Measurements from ENCODE around the gene ANKRD17. TPM values are rescaled to one million over a fixed set of nuclear protein-coding genes. Genes with fewer than 3 reads are reported as not detected.

Gene ANKRD17
- polyA plus RNA-seq, 3 donors, result 74.7 to 81.2 (median 75.3) TPM

GRCh38 chr4:73055241-73055897 lies 203.2 kb downstream of the ANKRD17 start:
- no peak for DNase-seq

GRCh38 chr4:73053974-73054480 lies 204.6 kb downstream of the ANKRD17 start:
- no peak for DNase-seq

- DNase-seq, result no peak
These were observed 205.5 kb downstream of the ANKRD17 start for GRCh38 chr4:73053076-73053475.

- no peak for DNase-seq
These were observed 207.0 kb downstream of the ANKRD17 start for GRCh38 chr4:73051625-73052024.

GRCh38 chr4:73045879-73046278 lies 212.7 kb downstream of the ANKRD17 start:
- no peak for DNase-seq

GRCh38 chr4:73037057-73037456 lies 221.5 kb downstream of the ANKRD17 start:
- DNase-seq, result no peak

GRCh38 chr4:73036123-73036522 lies 222.5 kb downstream of the ANKRD17 start:
- DNase-seq, result no peak

- no peak for DNase-seq
These were observed 223.7 kb downstream of the ANKRD17 start for GRCh38 chr4:73034896-73035295.

GRCh38 chr4:73028621-73029020 lies 230.0 kb downstream of the ANKRD17 start:
- no peak for DNase-seq

Other genes with a start within 250 kb of the ANKRD17 start
- 10 to 100 TPM; 15.8 to 19.4 (median 17.9) TPM for gene COX18, start 189.1 kb downstream of the ANKRD17 start, polyA plus RNA-seq (ENCODE audit: insufficient read length in 3 of 3)
- gene ALB, start 145.5 kb upstream of the ANKRD17 start, polyA plus RNA-seq (ENCODE audit: insufficient read length in 3 of 3), result 1 to 10 TPM; 2.2 to 3.3 (median 2.2) TPM
- gene AFP, start 177.4 kb upstream of the ANKRD17 start, polyA plus RNA-seq (ENCODE audit: insufficient read length in 3 of 3), result 1,000 to 10,000 TPM in 2 of 3 donors, 100 to 1,000 TPM in 1; 437 to 1,749 (median 1,318) TPM
- 10 to 100 TPM in 2 of 3 donors, 1 to 10 TPM in 1; 9.6 to 15.1 (median 14.8) TPM for gene AFM, start 222.9 kb upstream of the ANKRD17 start, polyA plus RNA-seq (ENCODE audit: insufficient read length in 3 of 3)

All from renal pelvis (tissue), 4 donors.